GM12891 (cell line): Measurements from ENCODE around the gene PRR19.

Experiments used
- DNase-seq: peaks from one replicate; pipeline ENCODE4 v3.0.0; 2011; ENCODE audit warnings: low spot score; ENCODE audit not compliant: insufficient read length
- FAIRE-seq: peaks from 2 replicates; lab custom pipeline; 2011; peaks lifted over from hg19 to GRCh38; lab: Jason Lieb, UNC
- PAX5 ChIP-seq: IDR thresholded peaks from 2 replicates; pipeline ENCODE4 v1.6.1; 2011; ENCODE audit warnings: low read length, moderate library complexity, mild to moderate bottlenecking; ENCODE audit not compliant: insufficient read depth, severe bottlenecking
- POLR2A ChIP-seq: IDR thresholded peaks from 2 replicates; pipeline ENCODE4 v1.6.1; 2011; ENCODE audit warnings: low read depth, low read length, control low read depth
- POLR2AphosphoS5 ChIP-seq: IDR thresholded peaks from 2 replicates; pipeline ENCODE4 v1.6.1; 2011; ENCODE audit warnings: low read depth, low read length, control low read depth
- POU2F2 ChIP-seq: IDR thresholded peaks from 2 replicates; pipeline ENCODE4 v1.6.1; 2011; ENCODE audit warnings: low read depth, mild to moderate bottlenecking, control low read depth, low read length, moderate library complexity
- SPI1 ChIP-seq: IDR thresholded peaks from 2 replicates; pipeline ENCODE4 v1.6.1; 2011; ENCODE audit warnings: low read depth, low read length, control low read depth
- TAF1 ChIP-seq: IDR thresholded peaks from 2 replicates; pipeline ENCODE4 v1.6.1; 2011; ENCODE audit warnings: low read depth, low read length, control low read depth

The PRR19 gene

DNA sequence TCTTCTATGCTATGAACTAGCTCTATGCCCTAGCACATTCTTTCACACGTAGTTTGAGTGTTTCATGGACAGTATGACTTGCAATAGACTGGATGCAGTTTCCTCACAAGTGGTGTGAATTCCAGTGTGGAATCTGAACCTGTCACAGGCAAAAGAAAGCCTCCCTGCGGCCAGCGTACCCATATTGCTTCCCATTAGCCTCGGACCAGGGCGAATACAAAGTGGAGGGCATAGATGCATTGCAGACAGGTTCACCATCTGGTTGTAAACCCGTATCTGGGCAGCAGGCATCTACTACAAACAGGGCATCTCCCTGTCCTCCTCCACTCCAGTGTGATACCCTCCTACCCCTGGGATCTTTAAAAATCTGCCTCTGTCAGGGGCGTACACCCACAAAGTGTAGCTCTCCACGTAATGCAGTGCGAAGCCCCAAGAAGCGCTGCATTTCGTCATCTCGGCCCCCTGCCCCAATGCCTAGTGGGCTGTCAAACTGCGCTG, 34.2 kb upstream of the PRR19 start:
- DNase-seq (no peak), FAIRE-seq (no peak)
- no peak for TF ChIP-seq POLR2AphosphoS5
- TF ChIP-seq PAX5, result no peak
- no peak for TF ChIP-seq TAF1
- no peak for TF ChIP-seq SPI1
- TF ChIP-seq POLR2A, result no peak
- no peak for TF ChIP-seq POU2F2

DNA sequence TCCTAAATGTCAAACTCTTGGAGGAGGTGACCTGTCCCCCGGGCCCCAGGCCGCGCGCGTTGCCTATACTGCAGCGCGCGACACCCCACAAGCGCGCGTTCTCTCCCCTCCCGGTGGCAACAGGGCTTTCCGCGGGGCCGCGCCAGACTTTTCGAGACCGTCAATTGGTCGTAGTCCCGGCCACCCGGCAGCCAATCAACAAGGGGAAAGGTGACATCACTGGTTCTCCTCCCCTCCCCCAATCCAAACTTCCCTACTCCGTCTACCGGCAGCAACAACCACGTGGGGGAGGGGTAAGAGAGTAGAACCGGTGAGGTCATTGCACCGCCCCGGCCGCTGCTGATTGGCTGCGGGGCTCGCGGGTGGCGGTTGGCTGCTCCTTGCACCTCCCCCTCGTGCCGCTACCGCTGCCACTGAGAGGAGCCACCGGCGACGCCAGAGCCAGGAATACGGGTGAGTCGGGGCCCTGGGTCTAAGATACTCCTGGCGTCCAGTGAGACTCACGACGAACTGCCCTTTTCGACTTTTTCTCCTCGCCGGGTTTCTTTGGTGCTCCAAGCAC, 33.7 kb upstream of the PRR19 start:
- FAIRE-seq (peak; percentile 99), DNase-seq (peak; percentile 87)
- peak; percentile 30; the same call in 1 of the 2 replicates for TF ChIP-seq POU2F2
- no peak for TF ChIP-seq POLR2A
- 0 out of 2 replicates have a peak, but pooled peaks have one; percentile 46 for TF ChIP-seq TAF1
- TF ChIP-seq SPI1, result peak; percentile 39
- peak; percentile 12 for TF ChIP-seq PAX5
- TF ChIP-seq POLR2AphosphoS5, result 0 out of 2 replicates have a peak, but pooled peaks have one; percentile 22

DNA sequence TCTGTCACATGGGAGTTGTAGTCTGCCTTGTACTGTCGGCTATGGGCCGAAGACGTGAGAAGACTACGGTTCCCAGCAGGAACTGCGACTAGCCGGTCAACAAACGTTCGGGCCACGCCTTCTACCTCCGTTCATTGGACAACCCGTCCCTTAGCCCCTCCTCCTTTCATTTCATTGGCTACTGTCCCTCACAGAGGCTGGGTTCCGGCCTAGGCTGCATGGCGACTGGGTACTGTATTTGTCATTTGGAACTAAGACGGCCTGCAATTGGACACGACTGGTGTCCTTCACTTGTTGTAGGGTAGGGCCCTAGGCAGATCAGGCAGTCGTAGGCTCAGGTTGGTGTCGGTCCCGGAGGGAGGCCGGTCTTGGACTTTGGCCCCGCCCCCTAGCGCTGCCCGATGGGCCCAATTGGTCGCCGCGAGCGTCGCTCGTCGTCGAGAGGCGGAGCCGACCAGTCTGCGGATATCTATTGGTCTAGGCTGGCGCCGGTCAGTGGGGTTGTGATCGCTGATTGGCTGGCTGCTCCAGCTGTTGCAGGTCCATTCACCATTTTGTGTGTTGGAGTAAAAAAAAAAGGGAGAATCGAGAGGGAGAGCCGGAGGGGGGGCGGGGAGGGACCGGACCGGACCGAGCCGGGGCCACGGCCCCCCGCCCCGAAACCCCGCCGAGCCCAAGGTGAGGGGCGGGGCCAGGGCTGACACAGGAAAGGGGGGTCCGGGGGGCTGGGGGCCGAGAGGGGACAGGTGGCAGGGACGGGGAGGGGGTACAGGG, 33.0 kb upstream of the PRR19 start, which contains the start of gene CIC:
Gene CIC (plus strand): TSS at position 549 of the 774 bp plus-strand sequence. CDS start 2,532 bp downstream, outside the sequence.
- peak; percentile 94 for DNase-seq
- no peak for FAIRE-seq
- no peak for TF ChIP-seq TAF1
- 0 out of 2 replicates have a peak, but pooled peaks have one; percentile 44 for TF ChIP-seq POU2F2

DNA sequence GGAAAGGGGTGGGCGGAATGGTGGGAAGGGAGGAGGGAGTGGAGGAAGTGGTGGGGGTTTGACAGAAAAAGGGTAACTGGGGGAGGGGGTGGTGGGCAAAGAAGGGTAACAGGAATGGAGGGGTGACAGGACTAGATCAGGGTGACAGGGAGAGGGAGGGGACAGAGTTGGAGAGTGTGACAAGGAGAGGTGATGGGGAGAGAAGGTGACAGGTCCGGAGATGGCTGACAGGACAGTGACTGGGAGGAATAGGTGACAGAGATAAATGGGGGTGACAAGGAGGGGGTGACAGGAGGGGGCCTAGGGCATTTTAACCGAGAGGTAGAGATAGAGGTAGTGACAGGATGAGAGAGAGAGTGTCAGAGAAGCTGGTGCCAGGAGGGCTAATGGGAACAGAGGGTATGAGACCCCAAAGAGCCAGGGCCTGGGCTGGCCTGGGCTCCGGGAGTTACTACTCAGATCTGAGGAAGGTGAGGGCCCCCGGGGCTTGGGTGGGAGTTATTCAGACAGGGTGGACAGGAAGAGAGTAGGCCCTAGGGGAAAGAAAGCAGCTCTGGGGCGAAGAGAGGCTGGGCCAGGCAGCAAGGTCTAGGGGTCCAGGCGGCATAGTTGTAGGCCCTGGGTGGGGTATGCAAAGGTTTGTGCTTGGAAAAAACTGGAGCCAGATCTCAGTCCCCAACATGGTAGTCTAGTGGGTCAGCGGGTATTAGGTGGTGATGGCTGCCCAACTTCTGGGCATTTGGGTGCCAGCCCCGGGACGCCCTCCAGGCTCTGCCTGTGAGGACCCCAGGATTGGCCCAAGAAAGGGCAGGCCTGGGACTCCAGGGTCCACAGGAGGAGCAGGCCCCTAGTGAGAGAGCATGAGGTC, 32.2 kb upstream of the PRR19 start:
- FAIRE-seq (peak; percentile 59), DNase-seq (no peak)
- TF ChIP-seq SPI1 (no peak), POU2F2 (peak; percentile 26; the same call in 1 of the 2 replicates), POLR2AphosphoS5 (no peak)

DNA sequence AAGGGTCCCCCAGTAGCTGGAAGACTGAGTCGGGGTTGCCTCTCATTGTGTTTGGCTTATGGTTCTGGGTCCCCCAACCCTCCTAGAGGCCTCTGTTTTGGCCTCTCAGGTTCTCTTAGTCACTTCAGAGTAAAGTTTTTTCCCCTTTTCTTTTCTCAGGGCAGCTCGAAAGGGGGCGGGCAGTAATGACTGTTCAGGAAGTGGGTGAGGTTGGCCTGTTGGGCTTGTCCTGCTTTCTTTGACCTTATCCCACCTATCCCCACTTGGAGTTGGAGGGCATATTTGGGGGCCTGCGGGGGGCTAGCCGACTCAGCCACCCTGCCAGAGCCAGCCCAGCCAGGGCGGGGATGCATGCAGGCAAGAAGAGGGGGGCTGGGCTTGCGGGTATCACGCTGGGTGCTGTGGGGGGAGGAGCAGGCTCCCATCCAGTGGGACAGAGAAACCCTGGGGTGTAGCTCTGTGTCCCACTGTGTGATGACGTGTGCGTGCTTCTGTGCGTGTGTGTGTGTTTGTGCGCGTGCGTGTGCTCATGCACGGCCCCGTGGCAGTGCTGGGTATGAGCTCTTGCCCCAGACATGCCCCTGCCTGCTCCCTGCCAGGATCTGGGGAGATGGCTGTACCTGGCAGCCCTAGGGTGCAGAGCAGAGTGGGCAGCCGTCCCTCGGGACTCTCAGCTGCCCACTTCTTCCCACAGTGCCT, 31.4 kb upstream of the PRR19 start:
- peak; percentile 97 for FAIRE-seq
- no peak for DNase-seq
- TF ChIP-seq PAX5, result no peak
- peak; percentile 53 for TF ChIP-seq TAF1
- no peak; the same call in 1 of the 2 replicates for TF ChIP-seq POLR2AphosphoS5
- TF ChIP-seq POU2F2, result 0 out of 2 replicates have a peak, but pooled peaks have one; percentile 35
- peak; percentile 37; the same call in 1 of the 2 replicates for TF ChIP-seq POLR2A

DNA sequence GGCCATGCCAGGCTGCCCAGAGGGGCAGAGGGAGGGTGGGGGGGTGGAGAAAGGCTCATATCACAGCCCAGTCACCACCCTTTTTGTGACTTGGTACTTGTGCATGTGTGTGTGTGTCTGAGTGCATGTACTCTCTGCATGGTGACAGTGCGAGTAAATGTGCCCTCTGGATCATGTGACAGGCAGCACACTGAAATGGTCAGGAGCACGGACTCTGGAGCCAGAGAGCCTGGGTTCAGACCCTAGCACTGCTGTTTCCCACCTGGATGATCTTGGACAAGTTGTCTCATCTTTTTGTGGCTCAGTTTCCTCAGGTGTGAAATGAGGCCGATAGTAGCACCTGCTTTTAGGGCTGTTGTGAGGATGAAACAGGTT, 30.9 kb upstream of the PRR19 start:
- no peak for DNase-seq
- TF ChIP-seq POU2F2 (no peak), PAX5 (no peak), SPI1 (no peak), POLR2A (no peak), POLR2AphosphoS5 (no peak), TAF1 (no peak)
- FAIRE-seq, result peak; percentile 13

DNA sequence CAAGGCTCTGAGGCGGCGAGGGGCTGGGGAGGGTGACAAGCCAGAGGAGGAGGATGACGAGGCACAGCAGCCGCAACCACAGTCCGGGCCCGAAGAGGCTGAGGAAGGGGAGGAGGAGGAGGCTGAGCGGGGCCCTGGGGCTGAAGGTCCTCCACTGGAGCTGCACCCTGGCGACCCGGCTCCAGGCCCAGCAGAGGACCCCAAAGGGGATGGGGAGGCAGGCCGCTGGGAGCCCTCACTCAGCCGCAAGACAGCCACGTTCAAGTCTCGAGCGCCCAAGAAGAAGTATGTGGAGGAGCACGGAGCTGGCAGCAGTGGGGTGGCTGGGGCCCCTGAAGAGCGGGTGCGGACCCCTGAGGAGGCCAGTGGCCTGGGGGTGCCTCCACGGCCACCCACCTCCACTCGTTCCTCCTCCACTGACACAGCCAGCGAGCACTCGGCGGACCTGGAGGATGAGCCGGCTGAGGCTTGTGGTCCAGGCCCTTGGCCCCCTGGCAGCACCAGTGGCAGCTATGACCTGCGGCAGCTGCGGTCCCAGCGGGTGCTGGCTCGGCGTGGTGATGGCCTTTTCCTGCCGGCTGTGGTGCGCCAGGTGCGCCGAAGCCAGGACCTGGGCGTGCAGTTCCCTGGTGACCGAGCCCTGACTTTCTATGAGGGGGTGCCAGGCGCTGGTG, 29.9 kb upstream of the PRR19 start:
- FAIRE-seq (no peak), DNase-seq (no peak)
- TF ChIP-seq TAF1 (no peak), PAX5 (no peak), POLR2AphosphoS5 (0 out of 2 replicates have a peak, but pooled peaks have one; percentile 28), SPI1 (no peak), POLR2A (no peak)

DNA sequence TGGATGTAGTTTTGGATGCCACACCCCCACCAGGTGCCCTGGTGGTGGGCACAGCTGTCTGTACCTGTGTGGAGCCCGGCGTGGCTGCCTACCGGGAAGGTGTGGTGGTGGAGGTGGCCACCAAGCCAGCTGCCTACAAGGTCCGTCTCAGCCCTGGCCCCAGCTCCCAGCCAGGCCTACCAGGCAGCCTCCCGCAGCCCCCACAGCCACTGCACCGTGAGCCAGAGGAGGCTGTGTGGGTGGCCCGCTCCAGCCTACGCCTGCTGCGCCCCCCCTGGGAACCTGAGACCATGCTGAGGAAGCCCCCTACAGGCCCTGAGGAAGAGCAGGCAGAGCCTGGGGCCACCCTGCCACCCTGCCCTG, 29.4 kb upstream of the PRR19 start:
- TF ChIP-seq POU2F2 (no peak), POLR2A (no peak), TAF1 (no peak), PAX5 (no peak), POLR2AphosphoS5 (no peak), SPI1 (no peak)
- no peak for DNase-seq
- no peak for FAIRE-seq

DNA sequence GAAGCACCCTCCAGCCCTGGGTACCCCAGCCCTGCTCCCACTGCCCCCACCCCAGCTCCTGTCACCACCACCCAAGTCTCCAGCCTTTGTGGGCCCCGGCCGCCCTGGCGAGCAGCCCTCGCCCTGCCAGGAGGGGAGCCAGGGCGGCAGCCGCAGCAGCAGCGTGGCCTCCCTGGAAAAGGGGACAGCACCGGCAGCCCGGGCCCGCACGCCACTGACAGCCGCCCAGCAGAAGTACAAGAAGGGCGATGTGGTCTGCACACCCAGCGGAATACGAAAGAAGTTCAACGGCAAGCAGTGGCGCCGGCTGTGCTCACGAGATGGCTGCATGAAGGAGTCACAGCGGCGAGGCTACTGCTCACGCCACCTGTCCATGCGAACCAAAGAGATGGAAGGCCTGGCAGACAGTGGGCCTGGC, 28.9 kb upstream of the PRR19 start:
- no peak for TF ChIP-seq POLR2AphosphoS5
- no peak for TF ChIP-seq POLR2A
- TF ChIP-seq PAX5, result no peak
- DNase-seq (no peak), FAIRE-seq (no peak)
